ENCODE results near the gene TCERG1L. TPM values are rescaled to one million over a fixed set of nuclear protein-coding genes. Genes with fewer than 3 reads are reported as not detected.

TCERG1L gene
- total RNA-seq, 4 donors from 2014 or later = 0.41 TPM; not detected in 3

DNA sequence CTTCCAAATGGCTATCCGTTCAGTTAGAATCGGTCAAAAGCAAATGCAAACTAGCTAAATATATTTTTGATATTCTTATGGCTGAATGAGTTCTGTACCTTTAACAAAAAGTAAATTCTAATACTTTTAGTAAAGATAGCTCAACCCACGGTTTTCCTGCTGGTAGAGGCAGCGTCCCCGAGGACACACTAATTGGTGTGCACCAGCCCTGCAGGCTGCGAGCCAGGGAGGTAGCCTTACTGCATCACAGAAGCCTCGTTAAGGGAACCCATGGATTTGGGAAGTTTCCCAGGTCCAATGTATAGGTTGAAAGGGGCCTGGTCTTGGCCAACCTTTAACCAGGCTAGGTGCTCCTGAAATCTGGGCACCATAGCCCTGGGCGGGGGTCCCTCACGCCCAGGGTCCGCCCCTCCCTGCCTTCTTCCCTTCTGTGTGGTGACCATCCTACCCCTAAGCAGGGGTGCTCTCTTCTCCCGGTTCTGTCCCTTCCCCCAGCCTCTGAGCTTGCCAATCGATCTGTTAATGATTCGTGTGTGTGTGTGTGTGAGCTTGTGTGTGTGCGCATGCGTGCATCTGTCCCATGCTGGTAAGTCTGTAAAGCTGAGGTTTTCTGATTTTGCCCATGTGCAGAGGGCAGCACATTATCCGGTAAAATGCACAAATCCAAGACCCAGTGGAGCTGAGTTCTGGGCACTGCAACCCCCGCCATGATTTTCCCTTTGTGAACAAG lies 191.7 kb downstream of the TCERG1L start:
- intact Hi-C loops (cut with DNase I; ENCODE audit: low total_unique reads) = no loop called here
- H3K4me1 ChIP-seq = no peaks in the 10 kb centered on the region
- no peaks in the 10 kb centered on the region for H3K9me3 ChIP-seq
- no peaks in the 10 kb centered on the region for H3K36me3 ChIP-seq
- H3K27me3 ChIP-seq = no peaks in the 10 kb centered on the region
- H3K27ac ChIP-seq = no peak overlapping the region
- no peak for TF ChIP-seq POLR2A (IDR thresholded peaks at IDR 0.05)
- TF ChIP-seq, protein P1, sequence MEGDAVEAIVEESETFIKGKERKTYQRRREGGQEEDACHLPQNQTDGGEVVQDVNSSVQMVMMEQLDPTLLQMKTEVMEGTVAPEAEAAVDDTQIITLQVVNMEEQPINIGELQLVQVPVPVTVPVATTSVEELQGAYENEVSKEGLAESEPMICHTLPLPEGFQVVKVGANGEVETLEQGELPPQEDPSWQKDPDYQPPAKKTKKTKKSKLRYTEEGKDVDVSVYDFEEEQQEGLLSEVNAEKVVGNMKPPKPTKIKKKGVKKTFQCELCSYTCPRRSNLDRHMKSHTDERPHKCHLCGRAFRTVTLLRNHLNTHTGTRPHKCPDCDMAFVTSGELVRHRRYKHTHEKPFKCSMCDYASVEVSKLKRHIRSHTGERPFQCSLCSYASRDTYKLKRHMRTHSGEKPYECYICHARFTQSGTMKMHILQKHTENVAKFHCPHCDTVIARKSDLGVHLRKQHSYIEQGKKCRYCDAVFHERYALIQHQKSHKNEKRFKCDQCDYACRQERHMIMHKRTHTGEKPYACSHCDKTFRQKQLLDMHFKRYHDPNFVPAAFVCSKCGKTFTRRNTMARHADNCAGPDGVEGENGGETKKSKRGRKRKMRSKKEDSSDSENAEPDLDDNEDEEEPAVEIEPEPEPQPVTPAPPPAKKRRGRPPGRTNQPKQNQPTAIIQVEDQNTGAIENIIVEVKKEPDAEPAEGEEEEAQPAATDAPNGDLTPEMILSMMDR (IDR thresholded peaks at IDR 0.05) = no peak
- no peak overlapping the region for H3K4me3 ChIP-seq
- DNase-seq = no peak

DNA sequence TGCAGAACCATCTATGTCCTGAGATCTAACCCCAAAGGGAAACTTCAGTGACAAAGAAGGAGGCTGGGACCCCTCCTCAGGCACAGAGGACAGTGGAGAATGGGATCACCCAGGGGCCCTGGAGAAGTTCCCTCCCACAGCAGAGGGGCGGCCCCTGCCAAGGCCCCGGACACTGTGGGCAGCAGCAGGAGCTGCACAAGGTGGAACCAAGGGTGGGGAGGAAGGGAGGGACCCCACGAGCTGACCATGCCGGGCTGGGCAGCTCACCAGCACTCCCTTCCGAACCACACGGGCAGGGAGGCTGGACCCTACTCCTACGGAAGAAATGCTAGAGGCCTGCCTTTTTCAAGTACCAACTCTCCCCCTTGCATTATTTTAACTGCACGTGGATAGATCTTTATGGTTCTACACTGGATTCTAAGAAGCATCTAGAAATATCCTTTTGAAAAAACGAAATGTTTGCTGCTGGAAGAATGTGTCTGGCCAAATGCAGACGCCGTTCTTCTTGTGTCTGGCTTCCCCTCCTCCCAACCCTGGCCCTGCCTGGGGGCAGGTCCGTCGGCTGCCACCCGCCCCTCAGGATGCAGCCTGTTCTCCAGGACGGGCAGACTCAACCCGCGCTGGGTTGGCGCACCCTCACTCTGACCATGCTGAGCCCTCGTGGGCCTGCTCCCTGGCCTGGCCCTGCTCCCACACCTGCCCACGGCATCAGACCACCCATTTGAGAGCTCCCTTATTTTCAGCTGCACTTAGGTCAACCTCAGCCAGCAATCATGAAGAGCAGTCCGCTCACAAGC lies 193.9 kb downstream of the TCERG1L start:
- Histone ChIP-seq H3K27me3 (no peaks in the 10 kb centered on the region), H3K4me3 (no peak overlapping the region), H3K9me3 (no peaks in the 10 kb centered on the region), H3K36me3 (no peaks in the 10 kb centered on the region), H3K4me1 (no peaks in the 10 kb centered on the region), H3K27ac (no peak overlapping the region)
- DNase-seq = no peak
- intact Hi-C loops (cut with DNase I; ENCODE audit: low total_unique reads) = no loop called here
- no peak for TF ChIP-seq POLR2A (IDR thresholded peaks at IDR 0.05)
- TF ChIP-seq, protein P1 (IDR thresholded peaks at IDR 0.05) = no peak

DNA sequence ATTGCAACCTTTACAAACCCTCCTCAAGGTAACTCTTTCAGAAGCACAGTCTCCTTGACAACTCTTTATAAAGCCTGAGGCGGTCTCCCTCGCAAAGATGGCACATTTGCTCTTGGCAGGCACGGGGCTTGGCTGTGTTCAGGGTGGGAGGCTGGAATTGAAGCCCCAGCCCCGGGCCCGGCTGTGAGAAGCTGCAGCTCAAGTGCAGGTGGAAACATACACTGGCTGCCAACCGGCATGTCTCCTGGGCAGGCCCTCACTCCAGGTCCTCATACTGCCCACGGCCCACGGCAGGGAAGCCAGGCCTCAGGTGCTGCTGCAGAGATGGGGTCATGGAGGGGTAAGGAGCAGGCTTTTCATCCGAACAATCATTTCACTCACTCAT lies 194.5 kb downstream of the TCERG1L start:
- H3K4me3 ChIP-seq = no peak overlapping the region
- no peaks in the 10 kb centered on the region for H3K36me3 ChIP-seq
- no peaks in the 10 kb centered on the region for H3K27me3 ChIP-seq
- TF ChIP-seq POLR2A (IDR thresholded peaks at IDR 0.05) = no peak
- TF ChIP-seq, protein P1 (IDR thresholded peaks at IDR 0.05) = no peak
- H3K4me1 ChIP-seq = no peaks in the 10 kb centered on the region
- no peak overlapping the region for H3K27ac ChIP-seq
- DNase-seq = no peak
- no peaks in the 10 kb centered on the region for H3K9me3 ChIP-seq
- intact Hi-C loops (cut with DNase I; ENCODE audit: low total_unique reads) = no loop called here

DNA sequence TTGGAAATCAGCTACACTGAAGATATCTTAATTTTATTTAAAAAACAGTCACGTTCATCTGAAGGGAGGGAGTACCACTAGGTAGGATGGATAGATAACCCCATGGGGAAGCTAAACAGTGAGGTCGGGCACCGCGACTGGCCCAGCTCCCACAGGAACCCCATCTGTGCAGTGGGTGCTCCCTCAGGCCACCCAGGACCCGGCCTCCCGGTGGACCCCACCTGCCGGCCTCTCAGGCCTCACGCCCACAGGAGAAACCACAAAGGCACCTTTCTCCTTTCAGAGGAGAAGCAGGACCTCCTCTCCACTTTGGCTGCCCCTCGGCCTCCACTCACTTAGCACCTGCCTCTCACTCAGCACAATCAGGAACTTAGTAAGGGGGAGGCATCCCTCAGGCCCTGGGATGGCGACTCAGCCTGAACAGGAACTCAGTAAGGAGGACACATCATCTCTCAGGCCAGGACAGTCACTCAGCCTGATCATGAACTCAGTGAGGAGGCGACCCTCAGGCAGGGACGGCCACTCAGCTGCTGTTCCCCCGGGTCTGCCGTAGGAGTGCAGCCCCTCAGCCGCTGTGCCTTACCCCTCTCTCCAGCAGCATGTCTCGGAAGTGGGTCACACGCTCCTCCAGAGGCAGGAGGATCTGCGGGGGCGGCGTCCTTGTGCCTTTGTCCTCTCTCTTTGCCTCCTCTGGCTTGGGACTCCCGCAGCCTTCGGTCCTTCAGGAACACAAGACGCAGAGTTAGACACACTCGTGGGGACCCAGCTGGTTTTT lies 195.1 kb downstream of the TCERG1L start:
- intact Hi-C loops (cut with DNase I; ENCODE audit: low total_unique reads) = no loop called here
- DNase-seq = no peak
- no peaks in the 10 kb centered on the region for H3K4me1 ChIP-seq
- no peaks in the 10 kb centered on the region for H3K36me3 ChIP-seq
- H3K9me3 ChIP-seq = no peaks in the 10 kb centered on the region
- H3K27ac ChIP-seq = no peak overlapping the region
- H3K4me3 ChIP-seq = no peak overlapping the region
- H3K27me3 ChIP-seq = no peaks in the 10 kb centered on the region
- TF ChIP-seq POLR2A (IDR thresholded peaks at IDR 0.05) = no peak
- TF ChIP-seq, protein P1 (IDR thresholded peaks at IDR 0.05) = no peak
